ENCODE measurements around the gene SOWAHD.
"Not testable (repeated sequence)": the region's sequence is repeated elsewhere in the genome, so short reads cannot be mapped to it uniquely, and the experiment has no call there.

SOWAHD gene

DNA sequence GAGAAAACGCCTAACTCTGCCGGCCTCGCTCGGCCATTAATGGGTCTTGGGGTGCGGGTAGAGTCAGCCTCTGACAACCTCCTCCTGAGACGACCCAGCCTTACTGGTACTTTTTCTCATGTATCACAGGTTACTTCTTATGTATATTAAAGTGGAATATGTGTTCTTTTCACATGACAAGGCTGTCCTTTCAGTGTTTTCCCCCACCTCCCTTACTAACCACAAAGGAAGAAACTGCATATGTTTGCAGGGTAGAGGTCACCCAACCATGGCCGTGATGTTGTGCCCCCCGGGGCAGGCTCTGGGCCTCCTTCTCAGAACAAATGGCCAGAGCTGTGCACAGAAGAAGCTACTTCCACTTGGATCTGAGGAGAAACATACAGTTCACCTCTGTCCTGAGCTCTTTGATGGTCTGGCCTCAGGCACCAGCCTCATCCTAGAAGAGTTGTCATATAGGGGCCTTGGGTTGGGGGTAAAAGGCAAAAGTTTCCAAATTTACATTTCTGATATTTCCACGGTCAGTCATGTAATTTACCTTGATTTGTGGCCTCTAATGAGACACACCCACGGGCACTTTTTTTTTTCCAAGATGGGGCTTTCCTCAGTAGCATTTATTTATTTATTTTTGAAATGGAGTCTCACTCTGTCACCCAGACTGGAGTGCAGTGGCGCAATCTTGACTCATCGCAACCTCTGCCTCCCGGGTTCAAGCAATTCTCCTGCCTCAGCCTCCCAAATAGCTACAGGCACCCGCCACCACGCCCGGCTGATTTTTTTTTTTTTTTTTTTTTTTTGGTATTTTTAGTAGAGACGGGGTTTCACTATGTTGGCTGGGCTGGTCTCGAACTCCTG is 1.9 kb downstream of the SOWAHD start:
- H3K36me3 ChIP-seq (ENCODE audit: control insufficient read depth, low read depth, low read length): no peaks in the 10 kb centered on the region
- H3K9ac ChIP-seq (ENCODE audit: low read length): no peak overlapping the region
- peaks cover 4% of the 10 kb centered on the region for H3K9me3 ChIP-seq (ENCODE audit: control insufficient read depth, low read depth, low read length)
- no peak overlapping the region for H3K27ac ChIP-seq (ENCODE audit: low read length)
- peaks cover 8% of the 10 kb centered on the region for H3K4me1 ChIP-seq (ENCODE audit: control insufficient read depth, low read depth, low read length)
- H3K27me3 ChIP-seq (ENCODE audit: control insufficient read depth, insufficient read depth, low read length): peaks cover 17% of the 10 kb centered on the region
- peak overlapping the region; percentile 55 for H3K4me3 ChIP-seq (ENCODE audit: low read length)

DNA sequence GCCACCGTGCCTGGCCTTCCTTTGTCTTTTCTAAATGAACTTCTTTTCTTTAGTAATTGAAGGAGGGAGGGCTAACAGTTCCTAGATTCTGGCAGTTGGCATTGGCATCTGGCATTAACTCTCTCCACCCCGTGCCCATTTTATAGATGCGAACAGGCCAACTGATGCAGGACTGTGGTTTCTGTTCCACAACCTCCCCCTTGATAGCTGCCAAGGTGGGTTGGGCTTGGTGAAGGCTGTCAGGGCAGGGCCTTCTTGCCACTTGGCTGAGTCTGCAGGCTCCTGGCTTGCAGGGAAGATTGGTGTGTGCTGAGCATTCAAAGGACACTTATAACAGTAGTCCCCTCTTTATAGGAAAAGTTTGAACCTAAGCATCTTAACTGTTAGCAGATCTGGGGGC is 4.3 kb downstream of the SOWAHD start:
- Histone ChIP-seq H3K9me3 (ENCODE audit: control insufficient read depth, low read depth, low read length) (no peaks in the 10 kb centered on the region), H3K9ac (ENCODE audit: low read length) (no peak overlapping the region), H3K4me3 (ENCODE audit: low read length) (no peak overlapping the region), H3K27ac (ENCODE audit: low read length) (no peak overlapping the region), H3K36me3 (ENCODE audit: control insufficient read depth, low read depth, low read length) (no peaks in the 10 kb centered on the region), H3K4me1 (ENCODE audit: control insufficient read depth, low read depth, low read length) (no peaks in the 10 kb centered on the region), H3K27me3 (ENCODE audit: control insufficient read depth, insufficient read depth, low read length) (peaks cover 17% of the 10 kb centered on the region)

GRCh38 chrX:119763181-119763580 is 4.8 kb downstream of the SOWAHD start:
- H3K9me3 ChIP-seq (ENCODE audit: control insufficient read depth, low read depth, low read length): no peaks in the 10 kb centered on the region
- H3K9ac ChIP-seq (ENCODE audit: low read length): no peak overlapping the region
- H3K36me3 ChIP-seq (ENCODE audit: control insufficient read depth, low read depth, low read length): no peaks in the 10 kb centered on the region
- no peaks in the 10 kb centered on the region for H3K4me1 ChIP-seq (ENCODE audit: control insufficient read depth, low read depth, low read length)
- peaks cover 17% of the 10 kb centered on the region for H3K27me3 ChIP-seq (ENCODE audit: control insufficient read depth, insufficient read depth, low read length)
- H3K27ac ChIP-seq (ENCODE audit: low read length): no peak overlapping the region
- no peak overlapping the region for H3K4me3 ChIP-seq (ENCODE audit: low read length)

DNA sequence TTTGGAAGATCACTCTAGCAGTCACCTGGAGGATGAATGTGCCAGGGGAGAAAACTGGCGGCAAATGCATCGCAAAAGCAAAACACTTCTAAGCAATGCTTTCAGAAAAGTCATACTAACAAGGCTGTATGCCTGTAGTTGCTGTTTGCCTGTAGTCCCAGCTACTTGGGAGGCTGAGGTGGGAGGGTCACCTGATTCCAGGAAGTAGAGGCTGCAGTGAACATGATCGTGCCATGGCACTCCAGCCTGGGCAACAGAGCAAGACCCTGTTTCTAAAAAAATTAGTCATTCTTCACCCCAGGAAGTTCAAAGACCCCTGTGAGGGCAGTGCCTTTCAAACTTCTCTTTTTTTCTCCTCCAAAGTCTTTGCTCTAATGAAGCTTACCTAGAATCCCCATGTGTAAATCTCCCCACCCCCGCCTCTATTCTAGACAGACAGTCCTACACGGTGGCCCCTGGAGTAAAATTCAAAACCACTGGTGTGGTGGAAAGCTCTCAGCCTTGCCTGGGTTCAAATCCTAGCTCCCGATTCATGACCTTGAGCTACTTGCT is 5.5 kb downstream of the SOWAHD start:
- no peak overlapping the region for H3K9ac ChIP-seq (ENCODE audit: low read length)
- no peak overlapping the region for H3K27ac ChIP-seq (ENCODE audit: low read length)
- H3K27me3 ChIP-seq (ENCODE audit: control insufficient read depth, insufficient read depth, low read length): peaks cover 16% of the 10 kb centered on the region
- H3K4me3 ChIP-seq (ENCODE audit: low read length): no peak overlapping the region
- no peaks in the 10 kb centered on the region for H3K9me3 ChIP-seq (ENCODE audit: control insufficient read depth, low read depth, low read length)
- no peaks in the 10 kb centered on the region for H3K36me3 ChIP-seq (ENCODE audit: control insufficient read depth, low read depth, low read length)
- no peaks in the 10 kb centered on the region for H3K4me1 ChIP-seq (ENCODE audit: control insufficient read depth, low read depth, low read length)

DNA sequence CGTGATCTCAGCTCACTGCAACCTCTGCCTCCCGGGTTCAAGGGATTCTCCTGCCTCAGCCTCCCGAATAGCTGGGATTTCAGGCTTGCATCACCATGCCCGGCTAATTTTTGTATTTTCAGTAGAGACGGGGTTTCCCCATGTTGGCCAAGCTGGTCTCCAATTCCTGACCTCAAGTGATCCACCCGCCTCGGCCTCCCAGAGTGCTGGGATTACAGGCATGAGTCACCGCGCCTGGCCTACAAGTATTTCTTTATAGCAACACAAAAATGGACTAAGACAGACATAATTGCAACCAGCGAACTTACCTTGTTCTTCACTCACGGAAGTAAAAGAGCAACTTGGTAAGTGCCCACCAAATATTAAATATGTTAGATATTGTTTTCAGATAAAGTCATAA is 10.0 kb downstream of the SOWAHD start:
- not testable (repeated sequence) for H3K4me1 ChIP-seq (ENCODE audit: control insufficient read depth, low read depth, low read length); H3K27ac ChIP-seq (ENCODE audit: low read length); H3K27me3 ChIP-seq (ENCODE audit: control insufficient read depth, insufficient read depth, low read length); H3K9me3 ChIP-seq (ENCODE audit: control insufficient read depth, low read depth, low read length); H3K4me3 ChIP-seq (ENCODE audit: low read length); H3K9ac ChIP-seq (ENCODE audit: low read length); H3K36me3 ChIP-seq (ENCODE audit: control insufficient read depth, low read depth, low read length)

DNA sequence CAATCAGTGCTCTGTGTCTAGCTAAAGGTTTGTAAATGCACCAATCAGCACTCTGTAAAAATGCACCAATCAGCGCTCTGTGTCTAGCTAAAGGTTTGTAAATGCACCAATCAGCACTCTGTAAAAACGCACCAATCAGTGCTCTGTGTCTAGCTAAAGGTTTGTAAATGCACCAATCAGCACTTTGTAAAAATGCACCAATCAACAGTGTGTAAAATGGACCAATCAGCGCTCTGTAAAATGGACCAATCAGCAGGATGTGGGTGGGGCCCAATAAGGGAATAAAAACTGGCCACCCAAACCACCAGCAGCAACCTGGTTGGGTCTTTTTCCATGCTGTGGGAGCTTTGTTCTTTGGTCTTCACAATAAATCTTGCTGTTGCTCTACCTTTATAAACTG is 11.0 kb downstream of the SOWAHD start:
- not testable (repeated sequence) for H3K36me3 ChIP-seq (ENCODE audit: control insufficient read depth, low read depth, low read length); H3K9ac ChIP-seq (ENCODE audit: low read length); H3K9me3 ChIP-seq (ENCODE audit: control insufficient read depth, low read depth, low read length); H3K27me3 ChIP-seq (ENCODE audit: control insufficient read depth, insufficient read depth, low read length); H3K27ac ChIP-seq (ENCODE audit: low read length); H3K4me3 ChIP-seq (ENCODE audit: low read length); H3K4me1 ChIP-seq (ENCODE audit: control insufficient read depth, low read depth, low read length)

- H3K9ac ChIP-seq (ENCODE audit: low read length): no peak overlapping the region
- H3K27ac ChIP-seq (ENCODE audit: low read length): no peak overlapping the region
- H3K4me3 ChIP-seq (ENCODE audit: low read length): no peak overlapping the region
- no peaks in the 10 kb centered on the region for H3K4me1 ChIP-seq (ENCODE audit: control insufficient read depth, low read depth, low read length)
- H3K9me3 ChIP-seq (ENCODE audit: control insufficient read depth, low read depth, low read length): peaks cover 11% of the 10 kb centered on the region
- no peaks in the 10 kb centered on the region for H3K27me3 ChIP-seq (ENCODE audit: control insufficient read depth, insufficient read depth, low read length)
- H3K36me3 ChIP-seq (ENCODE audit: control insufficient read depth, low read depth, low read length): no peaks in the 10 kb centered on the region
These were observed 17.3 kb downstream of the SOWAHD start for GRCh38 chrX:119775517-119776238.

GRCh38 chrX:119778829-119779228 is 20.4 kb downstream of the SOWAHD start:
- no peak overlapping the region for H3K27ac ChIP-seq (ENCODE audit: low read length)
- H3K36me3 ChIP-seq (ENCODE audit: control insufficient read depth, low read depth, low read length): no peaks in the 10 kb centered on the region
- H3K4me1 ChIP-seq (ENCODE audit: control insufficient read depth, low read depth, low read length): no peaks in the 10 kb centered on the region
- H3K4me3 ChIP-seq (ENCODE audit: low read length): no peak overlapping the region
- peaks cover 16% of the 10 kb centered on the region for H3K9me3 ChIP-seq (ENCODE audit: control insufficient read depth, low read depth, low read length)
- H3K9ac ChIP-seq (ENCODE audit: low read length): no peak overlapping the region
- H3K27me3 ChIP-seq (ENCODE audit: control insufficient read depth, insufficient read depth, low read length): no peaks in the 10 kb centered on the region

GRCh38 chrX:119783026-119783425 is 24.6 kb downstream of the SOWAHD start:
- Histone ChIP-seq H3K27ac (ENCODE audit: low read length) (no peak overlapping the region), H3K36me3 (ENCODE audit: control insufficient read depth, low read depth, low read length) (peaks cover 25% of the 10 kb centered on the region), H3K27me3 (ENCODE audit: control insufficient read depth, insufficient read depth, low read length) (no peaks in the 10 kb centered on the region), H3K4me3 (ENCODE audit: low read length) (no peak overlapping the region), H3K9me3 (ENCODE audit: control insufficient read depth, low read depth, low read length) (peaks cover 9% of the 10 kb centered on the region), H3K4me1 (ENCODE audit: control insufficient read depth, low read depth, low read length) (no peaks in the 10 kb centered on the region), H3K9ac (ENCODE audit: low read length) (no peak overlapping the region)

DNA sequence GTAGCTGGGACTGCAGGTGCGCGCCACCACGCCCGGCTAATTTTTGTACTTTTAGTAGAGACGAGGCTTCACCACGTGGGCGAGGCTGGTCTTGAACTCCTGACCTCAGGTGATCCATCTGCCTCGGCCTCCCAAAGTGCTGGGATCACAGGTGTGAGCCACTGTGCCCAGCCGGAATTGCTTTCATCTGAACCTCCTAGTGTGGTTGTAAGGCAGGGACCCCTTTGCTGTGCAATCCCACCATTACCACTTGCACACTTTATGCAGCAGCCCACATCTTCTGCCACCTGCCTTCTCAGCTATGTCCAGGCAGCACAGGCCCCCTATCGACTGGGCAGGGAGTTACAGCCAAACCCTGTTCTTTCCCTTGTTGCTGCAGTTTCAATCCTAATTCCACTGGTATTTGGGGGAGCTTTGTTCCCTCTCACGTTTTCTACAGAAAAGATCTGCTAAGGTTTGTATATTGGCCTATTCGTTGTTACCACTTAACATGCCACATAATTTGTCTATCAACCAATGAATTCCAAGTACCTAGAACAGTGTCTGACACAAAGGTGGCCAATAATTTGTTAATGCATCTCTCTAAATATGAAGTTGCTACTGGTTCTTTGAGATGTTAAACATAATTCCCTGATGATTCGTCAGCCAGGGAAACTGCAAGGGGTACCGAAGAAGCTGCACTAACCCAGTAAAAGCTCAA is 26.5 kb downstream of the SOWAHD start:
- H3K9me3 ChIP-seq (ENCODE audit: control insufficient read depth, low read depth, low read length): peaks cover 7% of the 10 kb centered on the region
- no peak overlapping the region for H3K27ac ChIP-seq (ENCODE audit: low read length)
- H3K36me3 ChIP-seq (ENCODE audit: control insufficient read depth, low read depth, low read length): peaks cover 36% of the 10 kb centered on the region
- no peak overlapping the region for H3K4me3 ChIP-seq (ENCODE audit: low read length)
- no peak overlapping the region for H3K9ac ChIP-seq (ENCODE audit: low read length)
- H3K27me3 ChIP-seq (ENCODE audit: control insufficient read depth, insufficient read depth, low read length): no peaks in the 10 kb centered on the region
- no peaks in the 10 kb centered on the region for H3K4me1 ChIP-seq (ENCODE audit: control insufficient read depth, low read depth, low read length)

DNA sequence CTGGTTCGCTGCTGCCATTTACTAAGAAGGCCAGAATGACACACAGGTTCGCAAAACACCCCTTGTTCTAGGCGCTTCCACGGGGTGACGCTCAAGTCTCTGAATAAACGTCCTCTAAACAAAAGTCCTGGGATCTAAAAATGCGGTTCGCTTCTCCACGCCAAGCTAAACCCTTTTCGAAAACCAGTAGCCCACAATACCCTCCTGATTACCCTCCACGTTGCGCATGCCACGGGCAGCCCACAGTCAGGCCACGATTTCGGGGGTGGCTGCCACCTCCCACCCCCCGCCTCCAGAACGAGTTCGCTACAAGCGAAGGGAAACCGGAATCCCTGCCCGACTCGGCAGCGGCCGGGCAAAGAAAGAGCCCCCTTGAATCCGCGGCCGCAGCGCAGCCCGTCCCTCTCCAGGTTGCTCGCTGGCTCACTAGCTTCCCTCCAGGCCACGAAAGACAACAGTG is 32.6 kb downstream of the SOWAHD start:
- H3K36me3 ChIP-seq (ENCODE audit: control insufficient read depth, low read depth, low read length): peaks cover 28% of the 10 kb centered on the region
- no peaks in the 10 kb centered on the region for H3K4me1 ChIP-seq (ENCODE audit: control insufficient read depth, low read depth, low read length)
- H3K27ac ChIP-seq (ENCODE audit: low read length): peak overlapping the region; percentile 78
- H3K27me3 ChIP-seq (ENCODE audit: control insufficient read depth, insufficient read depth, low read length): no peaks in the 10 kb centered on the region
- peaks cover 3% of the 10 kb centered on the region for H3K9me3 ChIP-seq (ENCODE audit: control insufficient read depth, low read depth, low read length)
- peak overlapping the region; percentile 95 for H3K9ac ChIP-seq (ENCODE audit: low read length)
- H3K4me3 ChIP-seq (ENCODE audit: low read length): peak overlapping the region; percentile 91

All from iPS-18a (cell line).